A549 (cell line): ENCODE results near the gene CCSAP.

Experiments
- EP300 ChIP-seq, 2 experiments: fragments of >200 bp; sonication (Bioruptor Twin); formaldehyde crosslinking; IDR thresholded peaks; 2 replicates in 1 of 2; 3 replicates in 1 of 2; pipeline ENCODE4 v1.6.1; 2016 to 2017
- ESRRA ChIP-seq: fragments of 150-350 bp; IDR thresholded peaks from 2 replicates; pipeline ENCODE4 v1.6.1; 2014; ENCODE audit warnings: mild to moderate bottlenecking, low read length, borderline replicate concordance
- HMGXB4 ChIP-seq: fragments of 250-450 bp; sonication (Bioruptor Pico); IDR thresholded peaks from 2 replicates; pipeline ENCODE4 v1.5.0; 2021; ENCODE audit warnings: mild to moderate bottlenecking, moderate library complexity, borderline replicate concordance
- KDM1A ChIP-seq: fragments of 200-600 bp; sonication (generic); IDR thresholded peaks from 2 replicates; pipeline ENCODE4 v1.6.1; 2016; ENCODE audit warnings: low read depth, mild to moderate bottlenecking
- POLR2A ChIP-seq: IDR thresholded peaks from 2 replicates; pipeline ENCODE4 v1.6.1; 2012; ENCODE audit warnings: mild to moderate bottlenecking, low read length
- RAD21 ChIP-seq, 2 experiments: fragments of >200 bp in 1 of 2; sonication (Bioruptor Twin) in 1 of 2; formaldehyde crosslinking in 1 of 2; IDR thresholded peaks in 1 of 2; conservative IDR thresholded peaks in 1 of 2; 2 replicates in 1 of 2; 3 replicates in 1 of 2; pipeline ENCODE4 v1.6.1; 2012 to 2018; ENCODE audit warnings: inconsistent platforms in 1 of 2
- ZC3H11A ChIP-seq: fragments of 450-650 bp; IDR thresholded peaks from 2 replicates; pipeline ENCODE4 v1.6.1; 2014; ENCODE audit warnings: antibody characterized with exemption, mild to moderate bottlenecking
- TF ChIP-seq, protein P1 (sequence below): fragments of >200 bp; sonication (Bioruptor Twin); formaldehyde crosslinking; IDR thresholded peaks from 3 replicates; pipeline ENCODE4 v1.5.1; 2016
- TF ChIP-seq, protein P2 (sequence below): fragments of 450-650 bp; IDR thresholded peaks from 2 replicates; pipeline ENCODE4 v1.6.1; 2014; ENCODE audit warnings: antibody characterized with exemption
- TF ChIP-seq, protein P3 (sequence below): IDR thresholded peaks from 2 replicates; pipeline ENCODE4 v1.6.1; 2012

DNA sequence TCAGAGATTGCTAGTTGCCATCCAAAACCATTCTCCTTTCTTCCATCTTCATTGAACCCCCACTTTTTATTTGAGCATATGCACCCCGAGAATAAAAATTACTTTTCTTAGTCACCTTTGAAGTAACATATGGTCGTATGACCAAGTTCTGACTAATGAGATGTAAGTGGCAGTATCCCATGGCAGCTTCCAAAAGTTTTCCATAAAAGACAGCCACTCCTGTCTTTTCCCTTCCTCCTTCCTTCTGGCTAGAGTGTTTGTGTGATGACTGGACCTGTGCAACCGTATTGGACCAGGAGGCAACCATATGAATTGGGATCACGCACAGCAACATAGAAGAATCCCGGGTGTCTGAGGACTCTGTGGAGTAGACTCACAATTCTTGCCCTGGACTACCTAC, 41.1 kb upstream of the CCSAP start:
- TF ChIP-seq, protein P1, sequence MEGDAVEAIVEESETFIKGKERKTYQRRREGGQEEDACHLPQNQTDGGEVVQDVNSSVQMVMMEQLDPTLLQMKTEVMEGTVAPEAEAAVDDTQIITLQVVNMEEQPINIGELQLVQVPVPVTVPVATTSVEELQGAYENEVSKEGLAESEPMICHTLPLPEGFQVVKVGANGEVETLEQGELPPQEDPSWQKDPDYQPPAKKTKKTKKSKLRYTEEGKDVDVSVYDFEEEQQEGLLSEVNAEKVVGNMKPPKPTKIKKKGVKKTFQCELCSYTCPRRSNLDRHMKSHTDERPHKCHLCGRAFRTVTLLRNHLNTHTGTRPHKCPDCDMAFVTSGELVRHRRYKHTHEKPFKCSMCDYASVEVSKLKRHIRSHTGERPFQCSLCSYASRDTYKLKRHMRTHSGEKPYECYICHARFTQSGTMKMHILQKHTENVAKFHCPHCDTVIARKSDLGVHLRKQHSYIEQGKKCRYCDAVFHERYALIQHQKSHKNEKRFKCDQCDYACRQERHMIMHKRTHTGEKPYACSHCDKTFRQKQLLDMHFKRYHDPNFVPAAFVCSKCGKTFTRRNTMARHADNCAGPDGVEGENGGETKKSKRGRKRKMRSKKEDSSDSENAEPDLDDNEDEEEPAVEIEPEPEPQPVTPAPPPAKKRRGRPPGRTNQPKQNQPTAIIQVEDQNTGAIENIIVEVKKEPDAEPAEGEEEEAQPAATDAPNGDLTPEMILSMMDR, result no peak
- TF ChIP-seq, protein P2, sequence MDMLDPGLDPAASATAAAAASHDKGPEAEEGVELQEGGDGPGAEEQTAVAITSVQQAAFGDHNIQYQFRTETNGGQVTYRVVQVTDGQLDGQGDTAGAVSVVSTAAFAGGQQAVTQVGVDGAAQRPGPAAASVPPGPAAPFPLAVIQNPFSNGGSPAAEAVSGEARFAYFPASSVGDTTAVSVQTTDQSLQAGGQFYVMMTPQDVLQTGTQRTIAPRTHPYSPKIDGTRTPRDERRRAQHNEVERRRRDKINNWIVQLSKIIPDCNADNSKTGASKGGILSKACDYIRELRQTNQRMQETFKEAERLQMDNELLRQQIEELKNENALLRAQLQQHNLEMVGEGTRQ, result no peak
- TF ChIP-seq RAD21 (conservative IDR thresholded peaks at IDR 0.05 in 1 of 2, IDR thresholded peaks at IDR 0.05 in 1 of 2), result no peak
- no peak for TF ChIP-seq KDM1A
- no peak for TF ChIP-seq EP300 (IDR thresholded peaks at IDR 0.05)
- TF ChIP-seq, protein P3, sequence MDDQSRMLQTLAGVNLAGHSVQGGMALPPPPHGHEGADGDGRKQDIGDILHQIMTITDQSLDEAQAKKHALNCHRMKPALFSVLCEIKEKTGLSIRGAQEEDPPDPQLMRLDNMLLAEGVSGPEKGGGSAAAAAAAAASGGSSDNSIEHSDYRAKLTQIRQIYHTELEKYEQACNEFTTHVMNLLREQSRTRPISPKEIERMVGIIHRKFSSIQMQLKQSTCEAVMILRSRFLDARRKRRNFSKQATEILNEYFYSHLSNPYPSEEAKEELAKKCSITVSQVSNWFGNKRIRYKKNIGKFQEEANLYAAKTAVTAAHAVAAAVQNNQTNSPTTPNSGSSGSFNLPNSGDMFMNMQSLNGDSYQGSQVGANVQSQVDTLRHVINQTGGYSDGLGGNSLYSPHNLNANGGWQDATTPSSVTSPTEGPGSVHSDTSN, result no peak
- no peak for TF ChIP-seq POLR2A
- no peak for TF ChIP-seq ESRRA
- TF ChIP-seq HMGXB4 (CRISPR knock-in tag), result no peak
- no peak for TF ChIP-seq ZC3H11A
